AG10803 (cell line): Measurements from ENCODE around the gene PPP1R16B.
"Not testable (repeated sequence)": the region's sequence is repeated elsewhere in the genome, so short reads cannot be mapped to it uniquely, and the experiment has no call there.

Experiments
- DNase-seq: peaks from one replicate; pipeline ENCODE4 v3.0.0; 2010; ENCODE audit warnings: low read depth
- H3K4me3 ChIP-seq: 2 replicates; pipeline ENCODE4 v1.5.1; 2011; ENCODE audit warnings: mild to moderate bottlenecking, low read length, control low read depth
- TF ChIP-seq, protein P1 (sequence below): conservative IDR thresholded peaks from 2 replicates; pipeline ENCODE4 v1.5.1; 2011; ENCODE audit warnings: mild to moderate bottlenecking, low read length, control low read depth, inconsistent platforms

Gene PPP1R16B

DNA sequence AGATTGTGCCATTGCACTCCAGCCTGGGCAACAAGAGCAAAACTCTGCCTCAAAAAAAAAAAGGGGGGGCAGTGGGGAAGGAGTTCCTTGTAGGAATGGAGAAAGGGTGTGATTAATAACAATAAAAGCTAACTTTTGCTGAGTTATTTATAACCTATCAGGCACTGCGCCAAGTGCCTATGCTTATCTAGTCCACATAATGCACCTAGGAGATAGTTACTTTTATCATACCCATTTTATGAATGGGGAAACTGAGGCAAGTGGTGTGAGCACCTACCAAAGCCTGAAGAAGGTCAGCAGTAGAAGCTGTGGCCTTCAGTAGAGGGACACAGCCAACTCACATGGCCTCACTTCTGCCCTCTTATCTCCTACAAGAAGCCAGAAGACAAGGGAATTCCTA lies 13.6 kb upstream of the PPP1R16B start:
- DNase-seq: no peak
- H3K4me3 ChIP-seq: no peak overlapping the region
- TF ChIP-seq, protein P1, sequence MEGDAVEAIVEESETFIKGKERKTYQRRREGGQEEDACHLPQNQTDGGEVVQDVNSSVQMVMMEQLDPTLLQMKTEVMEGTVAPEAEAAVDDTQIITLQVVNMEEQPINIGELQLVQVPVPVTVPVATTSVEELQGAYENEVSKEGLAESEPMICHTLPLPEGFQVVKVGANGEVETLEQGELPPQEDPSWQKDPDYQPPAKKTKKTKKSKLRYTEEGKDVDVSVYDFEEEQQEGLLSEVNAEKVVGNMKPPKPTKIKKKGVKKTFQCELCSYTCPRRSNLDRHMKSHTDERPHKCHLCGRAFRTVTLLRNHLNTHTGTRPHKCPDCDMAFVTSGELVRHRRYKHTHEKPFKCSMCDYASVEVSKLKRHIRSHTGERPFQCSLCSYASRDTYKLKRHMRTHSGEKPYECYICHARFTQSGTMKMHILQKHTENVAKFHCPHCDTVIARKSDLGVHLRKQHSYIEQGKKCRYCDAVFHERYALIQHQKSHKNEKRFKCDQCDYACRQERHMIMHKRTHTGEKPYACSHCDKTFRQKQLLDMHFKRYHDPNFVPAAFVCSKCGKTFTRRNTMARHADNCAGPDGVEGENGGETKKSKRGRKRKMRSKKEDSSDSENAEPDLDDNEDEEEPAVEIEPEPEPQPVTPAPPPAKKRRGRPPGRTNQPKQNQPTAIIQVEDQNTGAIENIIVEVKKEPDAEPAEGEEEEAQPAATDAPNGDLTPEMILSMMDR: no peak

GRCh38 chr20:38794057-38794456 lies 11.4 kb upstream of the PPP1R16B start:
- DNase-seq, H3K4me3 ChIP-seq: not testable (repeated sequence)

GRCh38 chr20:38798266-38798665 lies 7.2 kb upstream of the PPP1R16B start:
- TF ChIP-seq, protein P1: no peak
- H3K4me3 ChIP-seq: no peak overlapping the region
- no peak for DNase-seq

DNA sequence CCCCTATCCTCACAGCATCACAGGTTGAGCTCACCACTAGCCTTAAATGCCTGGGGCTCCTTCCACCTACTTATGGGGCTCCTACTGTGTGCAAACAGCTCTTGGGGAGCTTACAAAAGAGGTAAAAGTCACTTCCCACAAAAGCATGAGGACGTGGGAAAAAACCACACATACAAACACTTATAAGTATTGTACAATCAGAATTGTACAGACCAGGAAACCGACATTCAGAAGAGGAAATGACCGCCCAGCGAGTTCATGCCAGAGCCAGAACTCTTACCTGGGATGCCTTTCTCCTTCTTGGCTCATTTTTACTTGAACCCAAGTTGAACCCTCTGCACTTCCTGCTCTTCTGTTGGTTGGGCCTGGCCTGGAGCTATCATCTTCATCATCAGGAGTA lies 6.3 kb upstream of the PPP1R16B start:
- H3K4me3 ChIP-seq: no peak overlapping the region
- TF ChIP-seq, protein P1: no peak
- DNase-seq: no peak

DNA sequence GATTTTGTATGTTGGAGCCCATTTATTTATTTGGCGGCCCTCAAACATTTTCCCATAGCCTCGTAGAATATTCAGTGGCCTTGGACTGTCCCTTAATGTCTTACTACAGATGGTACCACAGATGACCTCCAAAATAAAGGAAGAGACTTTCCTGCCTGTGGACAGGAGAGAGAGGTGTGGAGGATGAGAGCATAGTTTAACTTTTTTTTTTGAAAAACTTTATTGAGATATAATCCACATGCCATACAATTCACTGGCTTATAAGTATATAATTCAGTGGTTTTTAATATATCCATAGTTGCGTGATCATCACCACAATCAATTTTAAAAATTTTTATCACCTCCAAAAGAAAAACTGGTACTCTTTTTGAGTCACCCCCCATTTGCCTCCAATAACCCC lies 4.6 kb upstream of the PPP1R16B start:
- no peak for DNase-seq
- TF ChIP-seq, protein P1: no peak

GRCh38 chr20:38804221-38804620 lies 1.3 kb upstream of the PPP1R16B start:
- DNase-seq: no peak
- H3K4me3 ChIP-seq: no peak overlapping the region
- TF ChIP-seq, protein P1: no peak

More for the DNA sequence above, 4.6 kb upstream of the PPP1R16B start:
- H3K4me3 ChIP-seq: no peak overlapping the region

DNA sequence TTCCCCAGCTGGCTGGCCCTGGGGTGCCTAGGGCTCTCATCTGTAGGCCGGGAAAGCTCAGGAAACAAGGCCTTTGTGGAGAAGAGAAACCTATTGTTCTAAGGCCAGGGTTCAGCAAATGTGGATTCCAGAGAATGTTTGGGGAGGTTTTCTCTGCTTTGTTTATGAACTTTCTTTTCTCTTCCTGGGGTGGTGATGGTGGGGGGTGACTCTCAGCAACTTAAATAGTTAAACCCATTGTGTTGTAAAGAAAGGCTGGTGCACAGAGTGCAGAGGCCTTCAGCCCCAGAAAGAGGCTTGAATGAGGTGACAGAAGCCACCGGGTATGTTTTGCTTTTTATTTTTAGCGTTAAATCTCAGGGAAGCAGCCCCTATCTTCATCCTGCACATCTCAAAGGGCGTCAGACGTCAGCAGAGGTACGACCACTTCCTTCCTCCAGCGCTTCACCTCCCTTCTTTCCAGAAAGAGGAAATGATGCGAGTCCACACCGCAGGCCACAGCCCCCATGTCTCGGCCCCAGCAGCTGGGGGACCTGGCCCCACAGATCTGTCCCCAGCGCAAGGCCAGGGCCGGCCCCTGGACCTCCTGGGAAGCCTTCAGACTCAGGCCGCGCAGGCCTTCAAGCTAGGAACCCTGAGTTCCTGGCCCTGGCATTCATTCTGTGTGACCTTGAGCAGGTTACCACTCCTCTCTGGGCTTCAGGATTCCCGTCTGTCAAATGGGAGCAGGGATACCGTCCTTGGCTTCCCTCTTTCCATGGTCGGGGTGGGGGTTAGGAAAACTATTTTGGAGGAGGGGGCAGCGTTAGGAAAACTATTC lies 605 bp upstream of the PPP1R16B start:
- H3K4me3 ChIP-seq: no peak overlapping the region
- DNase-seq: no peak
- TF ChIP-seq, protein P1: no peak
